GM21528 (cell line): ENCODE data around the gene DBH.

Experiments used
- ATAC-seq: cut with Tn5 transposase; IDR thresholded peaks from one replicate; pipeline ENCODE4 v1.9.1; 2021; ENCODE audit warnings: mild to moderate bottlenecking, moderate library complexity; ENCODE audit not compliant: unreplicated experiment, low FRiP score

Gene DBH

DNA sequence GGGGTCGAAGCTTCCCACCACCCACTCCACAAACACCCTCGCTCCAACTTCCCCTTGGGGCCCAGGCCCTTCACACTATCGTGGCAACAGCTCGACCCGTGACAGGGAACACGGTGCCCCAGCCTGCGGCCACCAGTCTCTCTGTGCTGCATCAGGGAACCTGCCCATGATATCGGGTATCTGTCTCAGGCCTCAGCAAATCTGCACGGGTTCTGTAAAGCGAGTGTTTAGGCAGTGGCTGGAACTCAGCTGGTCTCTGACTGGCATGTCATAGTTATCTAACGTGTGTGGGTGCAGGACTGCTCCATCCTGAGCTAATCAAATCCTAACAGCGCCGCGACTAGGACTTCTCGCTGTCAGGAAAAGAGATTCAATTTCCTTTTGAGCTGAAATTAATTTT lies 42.9 kb downstream of the DBH start:
- no peak for ATAC-seq

DNA sequence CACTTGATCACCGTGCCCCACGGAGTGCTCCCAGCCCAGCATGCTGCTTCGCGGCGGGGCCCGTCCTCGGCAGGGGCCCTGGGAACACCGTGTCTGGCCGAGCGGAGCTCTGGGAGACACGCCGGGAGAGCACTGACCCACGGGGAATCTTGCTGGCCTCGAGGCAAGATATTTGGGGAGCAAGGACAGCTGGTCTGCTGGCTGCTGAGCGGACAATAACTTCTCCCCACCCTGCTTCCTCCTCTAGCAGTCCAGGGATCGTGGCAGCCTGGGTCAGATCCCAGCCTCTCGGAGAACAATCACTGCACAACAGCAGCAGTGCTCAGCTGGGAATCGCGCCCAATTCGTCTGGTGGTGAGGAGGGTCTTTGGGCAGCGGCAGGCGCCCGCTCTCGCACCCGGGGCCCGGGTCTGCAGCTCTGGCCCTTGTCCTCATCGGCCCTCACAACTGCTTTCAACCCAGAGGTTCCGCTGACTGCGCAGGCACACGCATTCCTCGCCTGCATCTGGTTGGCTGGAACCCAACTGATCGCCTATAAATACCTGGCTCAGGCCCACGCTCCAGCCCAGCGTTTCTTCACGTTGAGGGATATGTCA lies 43.4 kb downstream of the DBH start:
- ATAC-seq: no peak

DNA sequence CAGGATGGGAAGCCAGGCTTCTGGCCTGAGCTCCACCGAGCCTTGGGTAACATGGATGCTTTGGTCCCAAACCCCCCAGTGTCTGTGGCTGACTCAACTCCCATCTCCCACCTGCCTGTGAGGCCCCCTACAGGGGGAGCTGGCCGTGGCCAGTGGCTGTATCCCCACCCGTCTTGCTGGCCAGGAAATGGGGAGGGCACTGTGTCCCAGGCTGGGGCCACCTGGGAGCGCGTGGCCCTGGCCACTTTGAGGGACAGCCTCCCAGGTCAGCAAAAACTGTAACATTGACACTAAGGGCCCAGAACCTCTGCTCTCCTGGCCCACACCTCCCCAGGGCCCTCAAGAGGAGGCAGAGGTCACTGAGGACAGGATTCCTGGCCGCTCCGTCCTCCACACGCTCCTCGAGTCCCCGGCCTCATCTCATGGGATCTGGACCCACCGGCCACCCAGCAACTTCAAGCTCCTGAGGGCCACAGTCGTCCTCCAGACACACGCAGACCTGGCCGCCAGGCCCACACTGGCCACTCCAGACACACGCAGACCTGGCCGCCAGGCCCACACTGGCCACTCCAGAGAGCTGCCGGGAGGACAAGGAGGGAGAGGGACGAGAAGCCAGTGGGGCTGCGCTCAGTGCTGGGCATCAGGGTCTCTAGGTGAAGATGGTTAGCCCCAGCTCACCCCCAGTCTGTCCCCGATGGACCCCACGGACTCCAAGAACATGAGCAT lies 44.2 kb downstream of the DBH start:
- ATAC-seq: no peak

DNA sequence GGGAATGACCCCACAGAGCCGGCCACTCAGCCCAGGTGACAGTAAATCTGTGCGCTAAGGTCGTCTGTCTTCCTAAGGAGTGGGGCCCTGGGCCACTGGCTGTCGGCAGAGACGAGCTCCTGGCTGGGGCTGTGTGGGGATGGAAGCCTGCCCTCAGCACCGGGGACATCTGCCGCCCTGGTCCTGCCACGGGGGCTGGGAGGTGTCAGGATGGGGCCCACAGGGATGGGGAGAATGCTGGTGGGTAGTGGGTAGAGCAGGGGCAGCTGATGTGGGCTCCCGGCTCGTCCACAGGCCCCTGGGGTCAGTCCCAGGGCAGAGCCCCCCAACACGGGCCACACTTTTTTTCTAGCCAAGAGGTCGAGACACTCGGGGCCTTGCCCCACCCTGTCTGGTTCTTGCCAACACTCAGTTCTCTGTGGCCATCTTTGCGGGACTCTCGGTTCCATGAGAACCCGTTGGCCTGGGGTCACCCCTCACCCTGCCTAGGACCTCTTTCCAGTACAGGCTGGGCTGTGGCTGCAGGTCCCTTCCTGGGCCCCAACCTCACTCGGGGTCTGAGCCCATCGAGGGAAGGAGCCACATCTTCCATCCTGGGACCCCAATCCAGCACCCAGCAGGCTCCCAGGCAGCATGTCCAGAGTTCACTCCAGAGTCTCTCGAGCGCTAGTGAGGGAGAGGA lies 45.0 kb downstream of the DBH start:
- ATAC-seq: no peak

DNA sequence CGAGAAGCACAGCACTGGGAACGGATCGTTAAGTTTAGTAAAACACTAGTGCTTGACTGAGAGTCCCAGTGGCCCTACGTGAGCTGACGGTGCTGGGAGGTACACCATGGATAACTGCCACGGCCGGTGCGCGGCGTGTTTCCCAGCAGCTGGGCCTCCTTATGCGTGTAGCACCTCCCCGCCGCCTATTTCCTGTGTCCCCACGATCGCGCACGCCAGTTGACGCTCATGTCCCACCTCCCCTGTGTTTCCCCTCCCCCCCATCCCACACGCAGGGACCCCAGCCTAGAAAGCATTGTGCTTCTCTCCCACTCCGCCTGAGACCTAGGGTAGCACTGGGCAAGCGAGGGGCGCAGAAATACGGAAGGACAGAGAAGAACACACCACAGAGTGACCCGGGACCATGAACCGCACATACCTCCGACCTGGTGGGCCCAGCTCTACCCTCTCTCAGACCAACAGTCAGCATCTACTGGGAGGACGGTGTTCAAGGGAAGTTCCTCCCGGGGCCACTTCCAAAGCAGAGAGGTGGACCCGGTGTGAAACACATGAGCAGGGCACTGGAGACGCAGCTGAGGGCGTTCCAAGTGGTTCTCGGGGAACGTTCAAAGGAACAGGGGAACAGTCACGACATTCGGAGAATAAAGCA lies 45.6 kb downstream of the DBH start:
- no peak for ATAC-seq

DNA sequence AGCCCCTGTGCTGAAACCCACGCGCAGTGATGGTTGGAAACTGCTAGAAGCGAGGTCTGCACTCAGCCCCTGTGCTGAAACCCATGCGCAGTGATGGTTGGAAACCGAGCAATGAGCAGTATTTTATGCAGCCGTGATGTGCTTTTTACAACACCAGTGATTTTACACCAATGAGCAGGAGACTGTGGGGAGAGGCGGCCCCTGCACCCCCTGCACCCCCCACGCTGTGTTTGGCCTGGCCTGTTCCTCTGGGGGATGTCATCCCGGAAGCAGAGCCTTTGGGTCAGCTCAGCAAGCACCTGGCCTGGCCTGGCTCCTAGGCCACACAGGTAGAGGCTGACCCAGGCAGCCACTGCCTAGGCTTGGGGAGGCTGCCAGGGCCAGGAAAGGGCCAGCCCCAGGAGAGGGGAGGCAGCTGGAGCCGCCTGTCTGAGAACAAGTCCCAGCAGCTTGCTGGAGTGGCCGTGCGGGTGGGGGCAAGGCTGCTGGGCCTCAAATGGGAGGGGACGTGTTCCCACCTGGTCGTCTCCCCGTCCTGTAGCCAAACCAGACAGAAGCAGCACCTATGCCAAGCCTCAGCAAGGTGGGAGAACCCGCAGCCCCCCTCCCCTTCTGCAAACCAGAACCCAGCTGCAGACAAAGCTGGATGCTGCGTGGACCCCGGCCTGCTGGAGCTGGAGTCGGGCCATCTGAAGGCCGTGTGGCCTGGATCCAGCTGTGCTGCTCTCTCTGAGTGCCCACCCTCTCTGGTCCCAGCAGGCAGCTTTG lies 46.8 kb downstream of the DBH start:
- ATAC-seq: no peak

DNA sequence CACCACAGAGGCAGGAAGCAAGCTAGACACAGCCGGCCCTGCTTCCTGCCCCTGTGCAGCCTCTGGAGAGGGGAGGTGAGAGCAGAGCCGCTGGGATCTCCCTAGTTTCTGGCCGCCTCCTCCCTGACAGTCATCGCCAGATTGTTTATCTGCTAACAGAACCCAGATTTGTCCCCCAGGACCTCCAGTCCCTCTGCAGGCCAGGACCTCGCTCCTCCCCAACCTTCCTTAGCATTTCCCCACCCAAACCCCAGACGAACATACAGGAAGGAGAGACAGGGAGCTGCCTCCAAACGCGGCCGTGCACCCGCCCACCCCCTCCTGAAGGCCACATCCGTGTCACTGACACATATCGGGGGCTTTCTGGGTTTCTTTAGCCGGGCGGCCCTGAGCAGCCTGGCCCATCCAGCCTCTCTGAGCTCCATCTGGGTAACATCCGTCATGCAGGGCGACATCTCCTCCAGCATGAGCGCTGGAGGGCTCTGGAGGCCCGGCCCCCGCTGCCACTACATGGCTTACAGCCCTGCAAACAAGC lies 47.5 kb downstream of the DBH start:
- no peak for ATAC-seq

DNA sequence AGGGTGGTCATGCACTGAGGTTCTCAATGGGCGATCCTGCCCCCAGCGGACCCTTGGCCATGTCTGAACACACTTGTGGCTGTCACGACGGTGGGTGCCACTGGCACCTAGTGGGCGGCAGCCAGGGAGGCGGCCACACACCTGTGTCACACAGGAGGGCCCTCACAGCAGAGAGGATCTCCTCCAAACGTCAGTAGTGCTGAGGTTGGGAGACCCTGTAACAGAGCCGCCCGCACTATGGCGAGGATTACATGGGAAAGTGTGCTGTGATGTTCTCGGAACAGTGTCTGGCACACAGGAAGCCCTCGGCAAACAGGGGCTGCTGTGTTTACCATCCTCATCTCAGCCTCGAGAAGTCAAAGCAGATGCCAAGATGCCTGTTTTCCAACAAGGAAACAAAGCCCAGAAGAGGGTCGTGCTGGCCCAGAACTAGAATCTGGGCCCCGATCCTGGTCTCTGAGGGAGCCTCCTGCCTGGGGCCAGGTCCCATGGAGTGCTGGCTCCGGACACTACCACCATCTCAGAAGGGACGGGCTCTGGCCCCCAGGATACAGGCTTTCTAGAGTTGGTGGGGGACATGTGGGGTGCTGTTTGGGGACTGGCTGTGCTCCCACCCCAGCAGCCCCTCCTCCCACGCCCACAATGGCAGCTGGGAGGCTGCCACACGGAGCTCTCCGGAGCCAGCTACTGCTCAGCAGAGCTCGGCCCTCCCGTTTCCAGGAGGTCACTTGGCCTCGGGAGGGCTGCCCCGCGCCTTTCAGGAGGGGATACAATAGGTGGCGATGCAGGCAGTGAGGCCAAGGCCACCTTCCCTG lies 48.2 kb downstream of the DBH start:
- ATAC-seq: no peak

DNA sequence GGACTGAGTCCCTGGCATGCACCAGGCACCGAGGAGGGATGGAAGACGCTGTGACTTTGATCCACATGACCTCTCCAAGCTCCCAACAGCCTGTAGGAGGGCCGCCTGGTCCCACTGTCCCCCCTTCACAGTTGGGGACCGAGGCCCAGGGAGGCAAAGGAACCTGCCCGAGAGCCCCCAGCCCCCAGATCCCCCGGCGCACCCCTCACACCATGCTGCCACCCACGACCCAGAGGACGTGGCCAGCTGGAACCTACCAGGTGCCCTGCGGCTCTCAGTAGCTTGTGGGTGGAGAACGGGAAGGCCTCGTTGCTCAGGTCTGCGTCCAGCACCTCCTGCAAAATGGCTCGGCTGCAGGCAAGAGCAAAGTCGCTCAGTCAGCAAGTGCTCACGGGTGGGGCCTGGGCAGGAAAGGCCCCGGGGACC lies 48.8 kb downstream of the DBH start:
- ATAC-seq: no peak

DNA sequence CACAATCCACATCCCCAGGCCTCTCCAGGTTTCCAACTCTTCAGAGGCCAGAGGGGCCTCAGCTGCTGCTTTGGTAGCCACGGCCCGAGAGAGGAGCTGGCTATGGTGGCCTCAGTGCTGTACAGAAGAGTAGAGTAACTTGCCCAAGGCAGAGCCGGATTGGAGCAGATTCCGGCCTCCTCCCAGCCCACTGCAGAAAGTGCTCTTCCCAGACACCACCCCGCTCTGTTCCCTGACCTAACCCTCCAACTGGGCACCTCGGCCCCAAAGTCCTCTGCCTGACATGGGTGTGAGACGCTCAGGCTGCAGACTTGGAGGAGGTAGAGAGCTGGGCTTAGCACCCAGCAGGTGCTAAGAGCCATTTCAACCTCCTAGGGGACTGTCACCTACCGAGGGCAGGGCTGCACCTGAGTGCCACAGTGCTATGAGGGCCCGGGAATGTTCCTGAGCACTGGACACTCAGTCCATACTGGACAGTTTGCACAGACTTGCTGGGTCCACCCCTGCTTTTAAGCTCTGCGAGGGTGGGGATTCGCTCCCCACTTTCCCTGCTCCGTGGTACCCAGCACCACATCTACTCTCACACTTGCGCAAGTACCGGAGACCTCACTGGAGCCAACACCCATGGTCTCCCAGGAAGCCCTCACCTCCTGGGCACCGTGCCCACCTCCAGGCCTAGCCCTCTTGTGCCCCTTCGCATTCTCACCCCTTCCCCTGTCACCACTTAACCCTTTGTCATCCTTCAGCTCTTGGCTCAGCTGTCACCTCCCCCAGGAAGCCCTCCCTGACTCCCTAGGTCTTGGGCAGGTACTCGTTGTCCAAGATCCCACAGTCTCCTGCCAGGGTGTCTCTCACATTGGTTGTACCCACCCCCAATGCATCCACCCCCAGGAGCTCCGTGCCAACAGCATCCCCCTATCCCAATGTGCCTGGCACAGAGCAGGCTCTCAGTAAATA lies 49.8 kb downstream of the DBH start:
- ATAC-seq: no peak

DNA sequence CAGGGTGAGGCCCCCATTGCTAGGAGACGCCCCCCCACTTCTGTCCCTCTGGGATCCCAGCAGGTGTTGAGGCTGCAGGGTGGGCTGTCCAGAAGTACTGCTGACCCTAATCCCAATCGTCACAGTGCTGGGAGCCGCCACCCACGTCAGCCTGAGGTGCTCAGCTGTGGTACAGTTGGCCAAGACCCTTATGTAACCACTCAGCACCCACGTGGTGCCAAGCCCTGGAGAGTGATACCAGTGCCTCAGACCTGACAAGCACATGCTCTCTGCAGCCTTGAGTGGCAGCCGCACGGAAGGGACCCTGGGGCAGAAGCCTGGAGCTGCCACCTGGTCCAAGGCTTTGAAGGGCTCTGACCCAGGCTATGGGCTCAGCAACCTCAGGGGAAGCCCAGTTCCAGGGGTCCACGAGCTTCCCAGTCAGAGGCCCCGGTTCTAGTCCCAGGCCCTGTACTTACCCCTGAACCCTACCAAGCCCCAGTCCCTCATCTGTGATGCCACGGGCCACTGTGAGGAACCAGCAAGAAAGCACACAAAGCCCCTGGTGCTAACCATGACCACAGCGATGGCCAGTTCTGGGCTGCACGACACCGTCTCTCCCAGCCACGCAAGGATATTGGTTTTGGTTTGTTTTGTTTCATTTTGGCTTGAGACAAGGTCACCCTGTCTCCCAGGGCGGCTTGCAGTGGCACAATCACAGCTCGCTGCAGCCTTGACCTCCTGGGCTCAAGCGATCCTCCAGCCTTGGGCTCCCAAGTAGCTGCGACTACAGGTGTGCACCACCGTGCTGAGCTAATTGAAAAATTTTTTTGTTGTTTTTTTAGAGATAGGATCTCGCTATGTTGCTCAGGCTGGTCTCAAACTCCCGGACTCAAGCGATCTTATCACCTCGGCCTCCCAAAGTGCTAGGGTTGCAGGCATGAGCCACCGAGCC lies 50.7 kb downstream of the DBH start:
- no peak for ATAC-seq

DNA sequence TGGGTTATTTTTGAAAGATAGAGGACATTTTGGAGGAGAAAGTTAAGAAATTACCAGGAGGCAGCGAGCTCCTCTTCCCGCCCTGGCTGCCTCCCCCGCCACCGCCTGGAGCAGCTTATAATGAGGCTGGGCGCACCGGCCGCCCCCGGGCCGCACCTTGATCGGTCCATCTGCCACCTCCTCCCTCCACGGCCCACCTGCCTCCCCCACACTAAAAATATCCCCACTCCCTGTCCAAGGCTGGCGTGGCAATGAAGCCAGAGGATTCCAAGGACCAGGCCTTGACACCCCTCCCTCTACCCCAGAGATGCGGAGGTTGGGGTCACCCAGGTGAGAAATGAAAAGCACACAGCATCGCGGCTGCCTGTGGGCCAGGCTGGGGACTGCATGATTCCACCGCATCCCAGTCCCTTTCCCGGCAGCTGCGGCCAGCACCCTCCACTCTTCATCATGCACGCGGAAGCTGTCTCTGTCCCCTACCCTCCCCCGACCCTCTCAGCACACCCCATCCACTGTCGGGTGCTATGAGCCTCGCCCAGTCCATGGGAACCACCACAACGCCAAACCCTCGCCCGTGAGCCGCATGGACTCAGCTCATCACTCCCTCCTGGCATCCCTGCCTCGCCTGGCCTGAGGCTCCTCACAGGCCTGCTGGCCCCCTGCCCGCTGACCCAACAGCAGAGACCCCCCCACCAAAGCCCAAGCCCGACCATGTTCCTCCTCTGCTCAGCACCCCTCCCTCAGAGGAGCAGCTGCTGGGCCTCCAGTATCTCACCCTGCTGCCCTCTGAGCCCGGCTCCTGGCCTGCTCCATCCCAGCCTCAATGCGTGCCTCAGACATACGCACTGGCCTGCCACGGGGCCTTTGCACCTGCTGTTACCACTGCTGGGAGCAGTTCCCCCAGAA lies 51.9 kb downstream of the DBH start:
- ATAC-seq: no peak

DNA sequence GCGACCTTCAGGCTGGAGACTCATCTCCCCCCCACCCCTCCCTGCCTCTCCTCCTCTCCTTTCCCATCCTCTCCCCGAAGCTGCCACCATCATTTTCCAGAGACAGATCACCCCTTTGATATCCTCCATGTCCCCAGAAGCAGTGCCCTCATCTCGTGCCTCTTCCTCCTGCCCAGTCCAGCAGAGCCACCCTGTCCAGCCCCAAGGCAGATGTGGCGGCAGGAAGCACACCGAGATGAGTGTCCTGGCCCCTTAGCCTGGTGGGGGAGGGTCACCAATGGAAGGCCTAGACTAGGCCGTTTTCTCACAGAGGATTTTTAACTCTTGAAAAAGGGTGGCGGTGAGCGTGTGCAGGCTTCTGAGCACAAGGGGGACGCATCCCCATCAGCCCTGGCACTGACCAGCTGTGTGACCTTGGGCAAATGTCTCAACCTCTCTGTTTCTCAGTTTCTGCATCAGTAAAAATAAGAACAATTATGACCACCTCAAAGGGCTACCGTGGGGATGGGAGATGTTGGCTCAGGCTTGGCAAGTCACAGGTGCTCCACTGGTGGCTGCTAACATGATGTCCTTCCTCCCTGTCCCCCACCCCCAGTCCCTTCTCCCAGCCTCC lies 53.1 kb downstream of the DBH start:
- ATAC-seq: no peak

DNA sequence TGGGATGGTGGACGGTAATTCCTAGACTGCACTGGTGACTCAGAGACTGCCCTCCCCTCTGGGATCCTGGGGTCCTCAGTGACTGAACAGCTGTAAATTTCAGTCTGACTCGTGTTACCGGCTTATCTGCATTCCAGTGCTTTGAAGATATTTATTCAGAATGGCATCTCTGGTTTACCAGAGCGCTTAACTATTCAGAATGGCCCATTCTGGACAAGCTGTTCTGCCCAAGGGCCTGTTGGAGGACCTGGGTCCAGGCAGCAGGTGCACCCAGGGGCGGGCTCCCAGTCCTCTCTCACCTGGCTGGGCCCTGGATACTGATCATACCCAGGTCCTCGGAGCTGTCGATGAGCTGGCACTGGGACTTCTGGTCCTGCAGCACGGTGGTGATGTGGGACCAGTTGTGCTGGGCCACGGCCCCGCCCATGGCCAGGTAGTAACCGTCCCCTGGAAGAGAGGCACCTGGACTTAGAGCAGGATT lies 54.0 kb downstream of the DBH start:
- ATAC-seq: no peak

DNA sequence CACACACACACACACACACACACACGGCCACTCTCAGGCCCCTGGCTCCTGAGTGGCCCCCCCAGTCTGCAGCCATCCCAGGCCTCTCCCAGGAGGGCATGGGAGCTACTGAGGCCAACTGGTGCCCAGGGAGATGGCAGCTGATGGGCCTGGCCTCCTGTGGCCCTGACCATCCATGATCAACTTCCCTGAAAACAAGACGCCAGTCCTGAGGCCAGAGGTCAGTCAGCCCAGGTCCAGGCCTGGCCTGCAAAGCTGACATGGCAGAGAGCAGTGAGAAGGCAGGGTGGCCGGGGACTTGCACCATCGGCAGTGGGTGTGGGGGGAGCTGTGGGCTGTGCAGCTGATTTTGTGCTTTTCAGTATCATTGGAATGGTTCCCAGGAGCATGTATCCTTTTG lies 55.0 kb downstream of the DBH start:
- ATAC-seq: no peak
